GM18867 (cell line): ENCODE data around the gene CNTNAP2.

Experiments used
- ATAC-seq: cut with Tn5 transposase; IDR thresholded peaks from one replicate; pipeline ENCODE4 v1.9.1; 2021; ENCODE audit warnings: mild to moderate bottlenecking, moderate library complexity; ENCODE audit not compliant: unreplicated experiment

CNTNAP2 gene

GRCh38 chr7:147432079-147432478 lies 1315.5 kb downstream of the CNTNAP2 start:
- no peak for ATAC-seq

- no peak for ATAC-seq
These were observed 1316.0 kb downstream of the CNTNAP2 start for GRCh38 chr7:147432576-147432975.

GRCh38 chr7:147436718-147437117 lies 1320.1 kb downstream of the CNTNAP2 start:
- no peak for ATAC-seq

GRCh38 chr7:147438216-147438615 lies 1321.6 kb downstream of the CNTNAP2 start:
- ATAC-seq, result no peak

GRCh38 chr7:147443942-147444341 lies 1327.3 kb downstream of the CNTNAP2 start:
- no peak for ATAC-seq

- ATAC-seq, result no peak
These were observed 1336.2 kb downstream of the CNTNAP2 start for GRCh38 chr7:147452816-147453215.

GRCh38 chr7:147465223-147465622 lies 1348.6 kb downstream of the CNTNAP2 start:
- no peak for ATAC-seq

- ATAC-seq, result no peak
These were observed 1356.0 kb downstream of the CNTNAP2 start for GRCh38 chr7:147472556-147472955.

GRCh38 chr7:147474862-147475261 lies 1358.3 kb downstream of the CNTNAP2 start:
- no peak for ATAC-seq

- no peak for ATAC-seq
These were observed 1360.9 kb downstream of the CNTNAP2 start for GRCh38 chr7:147477526-147477925.

GRCh38 chr7:147478796-147479195 lies 1362.2 kb downstream of the CNTNAP2 start:
- ATAC-seq, result no peak

GRCh38 chr7:147483634-147484292 lies 1367.2 kb downstream of the CNTNAP2 start:
- no peak for ATAC-seq

- no peak for ATAC-seq
These were observed 1369.1 kb downstream of the CNTNAP2 start for GRCh38 chr7:147485660-147486210.

GRCh38 chr7:147492606-147493005 lies 1376.0 kb downstream of the CNTNAP2 start:
- no peak for ATAC-seq

- ATAC-seq, result no peak
These were observed 1379.6 kb downstream of the CNTNAP2 start for GRCh38 chr7:147496209-147496608.

GRCh38 chr7:147497246-147497645 lies 1380.6 kb downstream of the CNTNAP2 start:
- no peak for ATAC-seq

GRCh38 chr7:147498081-147498480 lies 1381.5 kb downstream of the CNTNAP2 start:
- ATAC-seq, result no peak

GRCh38 chr7:147509035-147509501 lies 1392.5 kb downstream of the CNTNAP2 start:
- ATAC-seq, result no peak

- ATAC-seq, result no peak
These were observed 1393.1 kb downstream of the CNTNAP2 start for GRCh38 chr7:147509541-147510200.

GRCh38 chr7:147510201-147510542 lies 1393.6 kb downstream of the CNTNAP2 start:
- ATAC-seq, result no peak

- no peak for ATAC-seq
These were observed 1394.3 kb downstream of the CNTNAP2 start for GRCh38 chr7:147510923-147511322.

- ATAC-seq, result no peak
These were observed 1396.8 kb downstream of the CNTNAP2 start for GRCh38 chr7:147513451-147513850.
